DND-41 (cell line): ENCODE measurements around the gene HNRNPU.

Experiments
- EZH2 ChIP-seq: IDR thresholded peaks from 3 replicates; pipeline ENCODE4 v1.6.1; 2012; ENCODE audit warnings: borderline replicate concordance, low read depth, mild to moderate bottlenecking, moderate library complexity, low read length, inconsistent platforms; ENCODE audit not compliant: severe bottlenecking
- TF ChIP-seq, protein P1 (sequence below): IDR thresholded peaks from 2 replicates; pipeline ENCODE4 v1.5.1; 2012; ENCODE audit warnings: borderline replicate concordance, low read length, moderate library complexity, mild to moderate bottlenecking; ENCODE audit not compliant: poor library complexity, severe bottlenecking; ENCODE audit errors: extremely low read depth

DNA sequence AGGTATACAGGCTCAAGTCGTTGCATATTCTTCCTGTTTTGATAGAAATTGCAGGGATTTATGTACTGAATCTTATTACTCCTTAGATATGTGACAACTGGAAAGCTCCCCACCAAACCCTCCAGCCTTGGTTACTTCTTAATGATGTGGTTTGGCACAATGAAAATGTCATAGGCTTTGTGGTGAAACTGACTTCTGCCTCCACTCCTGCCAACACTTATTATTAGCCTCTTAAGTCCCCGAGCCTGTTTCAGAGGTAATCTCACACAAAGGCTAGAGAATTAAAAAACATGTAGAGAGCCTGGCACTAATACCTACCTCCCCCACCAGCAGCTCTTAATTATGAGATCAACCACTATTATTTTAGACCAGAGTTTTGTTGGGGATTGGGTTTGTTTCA, 24.7 kb downstream of the HNRNPU start:
- TF ChIP-seq, protein P1, sequence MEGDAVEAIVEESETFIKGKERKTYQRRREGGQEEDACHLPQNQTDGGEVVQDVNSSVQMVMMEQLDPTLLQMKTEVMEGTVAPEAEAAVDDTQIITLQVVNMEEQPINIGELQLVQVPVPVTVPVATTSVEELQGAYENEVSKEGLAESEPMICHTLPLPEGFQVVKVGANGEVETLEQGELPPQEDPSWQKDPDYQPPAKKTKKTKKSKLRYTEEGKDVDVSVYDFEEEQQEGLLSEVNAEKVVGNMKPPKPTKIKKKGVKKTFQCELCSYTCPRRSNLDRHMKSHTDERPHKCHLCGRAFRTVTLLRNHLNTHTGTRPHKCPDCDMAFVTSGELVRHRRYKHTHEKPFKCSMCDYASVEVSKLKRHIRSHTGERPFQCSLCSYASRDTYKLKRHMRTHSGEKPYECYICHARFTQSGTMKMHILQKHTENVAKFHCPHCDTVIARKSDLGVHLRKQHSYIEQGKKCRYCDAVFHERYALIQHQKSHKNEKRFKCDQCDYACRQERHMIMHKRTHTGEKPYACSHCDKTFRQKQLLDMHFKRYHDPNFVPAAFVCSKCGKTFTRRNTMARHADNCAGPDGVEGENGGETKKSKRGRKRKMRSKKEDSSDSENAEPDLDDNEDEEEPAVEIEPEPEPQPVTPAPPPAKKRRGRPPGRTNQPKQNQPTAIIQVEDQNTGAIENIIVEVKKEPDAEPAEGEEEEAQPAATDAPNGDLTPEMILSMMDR = no peak
- TF ChIP-seq EZH2 = no peak
